B cell (primary cell): ENCODE measurements around the gene SREBF1.

Experiments used
- CTCF ChIP-seq: fragments of 200-600 bp; IDR thresholded peaks from one replicate; pipeline ENCODE4 v1.8.0; 2022; ENCODE audit warnings: antibody characterized with exemption, mild to moderate bottlenecking
- EZH2 ChIP-seq: IDR thresholded peaks from 2 replicates; pipeline ENCODE4 v1.6.1; 2012; ENCODE audit warnings: borderline replicate concordance, low read depth, mild to moderate bottlenecking, moderate library complexity, low read length; ENCODE audit not compliant: insufficient read depth, poor library complexity, severe bottlenecking

GRCh38 chr17:17798573-17799255, 38.1 kb downstream of the SREBF1 start:
- TF ChIP-seq CTCF (no peak), EZH2 (no peak)
